Mesothelial cell of epicardium (in vitro differentiated cells): Measurements from ENCODE around the gene S100A3. TPM values are rescaled to one million over a fixed set of nuclear protein-coding genes. Genes with fewer than 3 reads are reported as not detected.

Source experiments
- DNase-seq, 2 experiments: peaks; one replicate each; pipeline ENCODE4 v3.0.0; 2021; ENCODE audit warnings: low spot score in 2 of 2; ENCODE audit not compliant: unreplicated experiment in 2 of 2
- H3K27ac Mint-ChIP-seq: 2 replicates; pipeline ENCODE4 v1.8.0; 2021; ENCODE audit warnings: mixed read lengths
- H3K27me3 Mint-ChIP-seq: 2 replicates; pipeline ENCODE4 v1.8.0; 2021; ENCODE audit warnings: low read depth, mixed read lengths
- H3K36me3 Mint-ChIP-seq: 2 replicates; pipeline ENCODE4 v1.8.0; 2021; ENCODE audit warnings: mixed read lengths
- H3K4me1 Mint-ChIP-seq: 2 replicates; pipeline ENCODE4 v1.8.0; 2021; ENCODE audit warnings: mixed read lengths
- H3K4me3 Mint-ChIP-seq: 2 replicates; pipeline ENCODE4 v1.8.0; 2021; ENCODE audit warnings: mild to moderate bottlenecking, moderate library complexity, mixed read lengths
- H3K9me3 Mint-ChIP-seq: 2 replicates; pipeline ENCODE4 v1.8.0; 2021; ENCODE audit warnings: mixed read lengths
- CTCF ChIP-seq: fragments of 200-600 bp; sonication (generic); IDR thresholded peaks from one replicate; pipeline ENCODE4 v1.5.0; 2021; ENCODE audit warnings: antibody characterized with exemption; ENCODE audit not compliant: unreplicated experiment
- total RNA-seq: library from RNA; stranded (reverse); gene quantifications from 3 replicates; pipeline ENCODE4 v1.2.1, GENCODE V29; 2021

S100A3 gene
- total RNA-seq, 1 donor from 2014 or later: not detected

GRCh38 chr1:153532769-153533599 is 16.1 kb downstream of the S100A3 start:
- DNase-seq: peak; percentile 65 to 86
- peak overlapping the region; percentile 89 for H3K27ac Mint-ChIP-seq

GRCh38 chr1:153532181-153532580 is 16.9 kb downstream of the S100A3 start:
- no peak for DNase-seq
- Mint-ChIP-seq H3K9me3 (no peaks in the 10 kb centered on the region), H3K36me3 (no peaks in the 10 kb centered on the region), H3K27ac (peak overlapping the region; percentile 8), H3K27me3 (no peaks in the 10 kb centered on the region), H3K4me1 (peaks cover 31% of the 10 kb centered on the region), H3K4me3 (no peak overlapping the region)
- no peak for TF ChIP-seq CTCF

More at GRCh38 chr1:153532769-153533599, 16.1 kb downstream of the S100A3 start:
- peaks cover 27% of the 10 kb centered on the region for H3K4me1 Mint-ChIP-seq
- no peaks in the 10 kb centered on the region for H3K36me3 Mint-ChIP-seq
- peak overlapping the region; percentile 52 for H3K4me3 Mint-ChIP-seq
- H3K27me3 Mint-ChIP-seq: no peaks in the 10 kb centered on the region
- peak; percentile 74 for TF ChIP-seq CTCF
- H3K9me3 Mint-ChIP-seq: no peaks in the 10 kb centered on the region

GRCh38 chr1:153531638-153532037 is 17.4 kb downstream of the S100A3 start:
- Mint-ChIP-seq H3K4me3 (no peak overlapping the region), H3K36me3 (no peaks in the 10 kb centered on the region)
- TF ChIP-seq CTCF: no peak

GRCh38 chr1:153527683-153528040 is 21.4 kb downstream of the S100A3 start:
- Mint-ChIP-seq H3K36me3 (no peaks in the 10 kb centered on the region), H3K9me3 (no peaks in the 10 kb centered on the region), H3K27me3 (no peaks in the 10 kb centered on the region), H3K4me1 (peaks cover 39% of the 10 kb centered on the region), H3K27ac (peak overlapping the region; percentile 40), H3K4me3 (no peak overlapping the region)
- DNase-seq: no peak
- no peak for TF ChIP-seq CTCF

More at GRCh38 chr1:153531638-153532037, 17.4 kb downstream of the S100A3 start:
- Mint-ChIP-seq H3K9me3 (no peaks in the 10 kb centered on the region), H3K27ac (no peak overlapping the region), H3K27me3 (no peaks in the 10 kb centered on the region), H3K4me1 (peaks cover 36% of the 10 kb centered on the region)
- DNase-seq: no peak

GRCh38 chr1:153527023-153527682 is 21.9 kb downstream of the S100A3 start:
- Mint-ChIP-seq H3K9me3 (no peaks in the 10 kb centered on the region), H3K27me3 (no peaks in the 10 kb centered on the region), H3K27ac (peak overlapping the region; percentile 90), H3K4me1 (peaks cover 34% of the 10 kb centered on the region), H3K4me3 (no peak overlapping the region), H3K36me3 (no peaks in the 10 kb centered on the region)
- no peak for TF ChIP-seq CTCF
- no peak for DNase-seq
